HUES48 (cell line): ENCODE data around the gene PGF.

Source experiments
- H3K27ac ChIP-seq: one replicate; pipeline ENCODE4 v1.7.0; 2013; ENCODE audit warnings: low read depth, low read length, inconsistent platforms
- H3K27me3 ChIP-seq: 2 replicates; pipeline ENCODE4 v1.6.1; 2013; ENCODE audit warnings: mild to moderate bottlenecking, low read length; ENCODE audit not compliant: control insufficient read depth, insufficient read depth
- H3K36me3 ChIP-seq: 2 replicates; pipeline ENCODE4 v1.6.1; 2013; ENCODE audit warnings: low read length; ENCODE audit not compliant: control insufficient read depth, insufficient read depth
- H3K4me1 ChIP-seq: 2 replicates; pipeline ENCODE4 v1.6.1; 2013; ENCODE audit warnings: mild to moderate bottlenecking, low read length; ENCODE audit not compliant: control insufficient read depth, insufficient read depth
- H3K4me3 ChIP-seq: 2 replicates; pipeline ENCODE4 v1.5.1; 2013; ENCODE audit warnings: mild to moderate bottlenecking, low read depth, low read length
- H3K9ac ChIP-seq: 2 replicates; pipeline ENCODE4 v1.6.1; 2013; ENCODE audit warnings: mild to moderate bottlenecking, low read depth, low read length, moderate library complexity
- H3K9me3 ChIP-seq: 2 replicates; pipeline ENCODE4 v1.6.1; 2013; ENCODE audit warnings: low read length; ENCODE audit not compliant: control insufficient read depth, insufficient read depth

PGF gene

DNA sequence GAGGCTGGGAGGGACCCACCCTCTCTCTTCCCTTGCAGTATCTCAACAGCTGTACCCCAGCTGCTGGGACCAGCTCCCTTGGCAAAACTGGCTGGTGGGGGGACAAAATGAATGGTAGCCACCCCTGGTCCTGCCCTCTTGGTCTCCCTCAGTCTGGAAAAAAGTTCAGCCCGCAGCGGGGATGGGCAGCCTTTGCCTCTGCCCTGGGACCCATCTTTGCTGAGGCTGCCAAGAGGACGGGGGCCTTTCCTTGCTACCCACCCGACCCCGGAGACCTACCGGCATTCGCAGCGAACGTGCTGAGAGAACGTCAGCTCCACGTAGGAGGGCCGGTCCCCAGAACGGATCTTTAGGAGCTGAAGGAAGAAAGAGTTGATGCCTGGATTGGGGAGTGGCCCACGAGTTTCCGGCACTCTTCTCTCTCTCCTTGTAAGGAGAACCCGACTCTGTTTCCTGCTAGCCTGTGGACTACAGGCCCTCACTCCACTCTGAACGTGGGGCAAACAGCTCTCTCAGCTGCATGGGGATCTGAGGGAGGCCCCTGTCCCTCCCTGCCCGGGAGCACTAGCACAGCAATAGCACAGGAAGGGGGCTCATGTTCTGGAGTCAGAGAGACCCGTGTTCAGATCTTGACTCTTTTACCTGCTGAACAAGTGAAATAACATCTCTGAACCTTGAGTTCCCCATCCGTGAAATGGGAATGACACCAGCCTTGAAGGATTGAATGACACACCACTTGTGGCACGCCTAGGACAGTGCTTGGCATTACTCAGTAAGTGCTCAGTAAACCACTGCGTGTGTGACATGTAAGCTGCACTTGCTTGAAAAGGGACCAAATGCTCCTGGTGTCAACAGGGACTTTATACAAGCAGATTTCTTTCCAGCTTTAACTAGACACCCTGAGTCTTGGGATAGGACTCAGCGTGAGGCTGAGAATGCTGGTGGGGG is 6.9 kb downstream of the PGF start:
- Histone ChIP-seq H3K4me3 (no peak overlapping the region), H3K27me3 (no peaks in the 10 kb centered on the region), H3K9ac (no peak overlapping the region), H3K36me3 (no peaks in the 10 kb centered on the region), H3K9me3 (no peaks in the 10 kb centered on the region), H3K4me1 (no peaks in the 10 kb centered on the region), H3K27ac (no peak overlapping the region)

DNA sequence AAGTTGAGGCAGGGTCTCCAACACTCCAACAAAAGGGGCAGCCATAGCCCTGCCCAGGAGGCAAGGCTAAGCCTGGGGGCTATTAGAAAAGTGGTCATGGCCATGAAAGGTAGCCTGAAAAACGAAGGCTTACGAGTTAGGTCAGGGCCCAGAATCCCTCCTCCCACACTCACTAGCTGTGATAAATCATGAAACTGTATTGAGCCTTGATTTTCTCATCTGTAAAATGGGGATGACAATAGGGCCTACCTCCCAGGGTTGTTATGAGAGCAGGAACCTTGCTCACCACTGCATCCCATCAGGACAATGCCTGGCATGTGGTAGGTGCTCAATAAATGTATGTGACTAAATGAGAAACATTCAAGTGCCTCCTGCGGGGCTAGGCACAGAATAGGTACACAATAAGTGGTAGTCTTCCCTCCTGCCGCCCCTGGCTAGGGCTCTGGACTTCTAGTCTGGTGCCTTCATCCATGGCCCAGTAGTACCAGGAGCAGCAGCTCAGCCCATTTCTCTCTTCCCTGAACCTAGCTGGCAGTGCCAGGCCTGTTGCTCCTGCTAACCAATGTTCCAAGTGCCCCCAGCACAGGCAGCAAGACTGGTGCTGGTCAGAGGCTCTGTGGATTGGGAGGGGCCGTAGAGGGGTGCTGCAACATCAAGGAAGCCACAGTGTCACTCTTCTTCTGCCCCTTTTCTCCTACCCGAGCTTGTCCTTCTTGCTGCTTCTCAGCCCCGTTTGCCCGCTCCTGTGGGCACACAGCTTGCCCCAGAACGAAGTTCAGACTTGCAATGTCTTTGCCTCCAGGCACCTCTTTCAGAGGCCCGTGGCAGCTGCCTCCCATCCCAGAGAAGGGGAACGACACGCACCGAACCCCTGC is 7.8 kb downstream of the PGF start:
- H3K27ac ChIP-seq: no peak overlapping the region

DNA sequence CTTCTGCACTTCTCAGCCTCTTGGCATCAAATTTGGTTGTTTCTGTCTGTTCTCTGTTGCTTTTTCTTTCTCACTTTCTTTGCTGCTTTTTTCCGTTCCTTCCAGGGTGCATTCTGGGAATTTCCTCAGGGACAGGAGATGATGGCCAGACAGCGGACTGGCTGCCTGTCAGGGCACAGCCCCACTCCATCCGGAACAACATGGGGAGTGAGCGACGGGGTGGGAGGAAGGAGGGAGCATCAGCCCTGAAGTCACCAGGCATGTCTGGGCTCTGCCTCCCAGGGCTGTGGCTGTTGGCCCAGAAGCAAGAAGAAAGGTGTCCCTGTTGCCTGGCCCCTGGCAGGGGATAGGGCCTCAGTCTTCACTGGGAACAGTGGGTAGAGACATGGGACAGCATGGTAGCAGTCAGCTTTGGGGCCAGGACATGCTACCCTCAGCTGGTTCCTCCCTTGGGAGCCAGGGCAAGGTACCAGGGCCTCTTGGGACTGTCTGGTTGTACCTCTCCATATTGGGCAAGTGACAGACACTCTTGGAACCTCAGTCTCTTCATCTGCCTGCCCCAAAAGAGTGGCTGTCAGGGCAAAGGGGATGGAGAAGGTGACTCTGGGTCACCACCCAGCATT is 8.6 kb downstream of the PGF start:
- H3K4me3 ChIP-seq: no peak overlapping the region

More for the DNA sequence above, 7.8 kb downstream of the PGF start:
- Histone ChIP-seq H3K4me3 (no peak overlapping the region), H3K9ac (no peak overlapping the region), H3K36me3 (no peaks in the 10 kb centered on the region), H3K9me3 (no peaks in the 10 kb centered on the region), H3K27me3 (no peaks in the 10 kb centered on the region), H3K4me1 (no peaks in the 10 kb centered on the region)

DNA sequence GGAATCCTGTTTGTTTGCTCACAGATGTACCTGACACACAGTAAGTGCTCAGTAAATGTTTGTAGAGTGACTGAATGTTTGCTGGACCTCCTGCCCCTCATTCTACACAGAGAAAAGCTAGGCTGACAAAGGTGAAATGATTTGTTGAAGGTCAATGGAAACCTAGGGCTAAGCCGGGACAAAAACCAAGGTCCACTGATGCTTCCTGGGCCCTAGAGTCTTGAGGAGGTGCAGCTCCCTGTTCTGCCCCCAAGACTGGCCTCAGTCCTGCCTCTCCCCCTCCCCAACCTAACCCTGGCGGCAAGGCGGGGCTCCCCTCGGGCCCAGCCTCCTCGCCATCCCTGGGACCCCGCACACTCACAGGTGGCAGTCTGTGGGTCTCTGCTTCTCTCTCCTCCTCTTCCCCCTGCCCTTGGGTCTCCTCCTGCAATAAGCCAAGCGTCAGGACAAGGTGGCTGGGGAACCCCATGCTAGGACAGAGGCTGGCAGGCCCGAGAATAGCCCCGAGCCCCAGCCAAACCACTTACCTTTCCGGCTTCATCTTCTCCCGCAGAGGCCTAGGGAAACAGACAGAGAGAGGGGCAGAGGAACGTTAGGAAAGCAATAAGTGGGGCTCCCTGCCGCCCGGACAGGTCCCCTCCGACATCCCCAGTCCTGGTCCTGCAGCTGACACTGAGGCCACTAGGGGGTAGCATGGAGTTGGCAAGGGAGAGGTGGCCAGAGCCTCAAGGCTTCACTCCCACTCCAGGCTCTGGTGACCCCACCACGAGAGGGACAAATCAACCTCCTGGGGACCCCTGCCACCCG is 9.3 kb downstream of the PGF start:
- Histone ChIP-seq H3K9me3 (no peaks in the 10 kb centered on the region), H3K27me3 (no peaks in the 10 kb centered on the region), H3K27ac (no peak overlapping the region), H3K36me3 (no peaks in the 10 kb centered on the region), H3K9ac (no peak overlapping the region), H3K4me3 (no peak overlapping the region), H3K4me1 (no peaks in the 10 kb centered on the region)

More for the DNA sequence above, 8.6 kb downstream of the PGF start:
- Histone ChIP-seq H3K27me3 (no peaks in the 10 kb centered on the region), H3K27ac (no peak overlapping the region), H3K4me1 (no peaks in the 10 kb centered on the region), H3K36me3 (no peaks in the 10 kb centered on the region), H3K9ac (no peak overlapping the region), H3K9me3 (no peaks in the 10 kb centered on the region)

DNA sequence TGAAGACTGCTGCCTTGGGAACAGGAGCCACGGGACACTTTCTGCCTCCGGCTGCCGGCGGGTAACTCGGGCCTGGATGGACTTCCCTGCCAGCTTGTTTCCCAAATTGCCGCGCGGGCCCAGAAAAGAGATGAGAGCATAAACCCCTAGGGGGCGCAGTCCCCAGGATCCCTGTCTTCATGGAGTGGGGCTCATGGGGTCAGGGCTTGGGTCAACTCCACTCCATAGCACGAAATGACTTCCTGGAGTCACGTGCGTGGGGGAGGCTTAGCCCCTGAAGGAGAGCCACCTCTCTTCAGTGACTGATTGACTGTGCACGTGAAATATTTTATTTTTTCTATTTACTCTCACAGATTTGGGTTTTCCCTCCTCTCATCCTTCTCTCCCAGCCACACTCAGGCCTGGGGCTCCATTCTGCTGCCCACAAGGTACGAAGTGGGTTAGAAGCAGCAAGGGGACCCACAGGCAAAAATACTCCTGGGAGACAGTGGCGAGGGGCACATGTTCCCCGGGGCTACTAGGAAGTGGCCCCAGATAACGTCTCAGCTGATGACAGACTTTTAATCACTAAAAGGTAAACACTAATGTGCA is 10.0 kb downstream of the PGF start:
- no peaks in the 10 kb centered on the region for H3K4me1 ChIP-seq
- H3K27me3 ChIP-seq: no peaks in the 10 kb centered on the region
- no peak overlapping the region for H3K4me3 ChIP-seq
- H3K9me3 ChIP-seq: no peaks in the 10 kb centered on the region
- H3K36me3 ChIP-seq: no peaks in the 10 kb centered on the region
- H3K27ac ChIP-seq: peak overlapping the region; percentile 22
- no peak overlapping the region for H3K9ac ChIP-seq

DNA sequence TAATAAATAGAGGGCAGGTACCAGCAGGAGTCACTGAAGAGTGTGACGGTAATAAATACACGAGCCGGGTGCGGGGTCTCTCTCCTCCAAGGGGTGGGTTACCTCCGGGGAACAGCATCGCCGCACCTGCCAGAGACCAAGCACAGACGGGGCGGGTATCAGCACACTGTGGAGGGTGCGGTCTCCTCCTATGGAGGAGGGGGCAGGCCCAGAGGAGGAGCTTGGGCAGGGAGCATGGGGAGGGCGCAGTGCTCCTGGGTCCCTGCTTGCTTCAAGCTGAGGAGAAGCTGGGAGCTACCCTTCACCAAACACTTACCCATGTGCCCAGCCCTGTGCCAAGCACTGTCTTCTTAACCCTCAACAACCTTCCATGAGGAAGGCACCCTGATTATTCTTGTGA is 12.8 kb downstream of the PGF start:
- H3K4me3 ChIP-seq: no peak overlapping the region
- no peaks in the 10 kb centered on the region for H3K9me3 ChIP-seq
- no peak overlapping the region for H3K27ac ChIP-seq
- no peak overlapping the region for H3K9ac ChIP-seq
- no peaks in the 10 kb centered on the region for H3K36me3 ChIP-seq
- no peaks in the 10 kb centered on the region for H3K4me1 ChIP-seq
- H3K27me3 ChIP-seq: no peaks in the 10 kb centered on the region

DNA sequence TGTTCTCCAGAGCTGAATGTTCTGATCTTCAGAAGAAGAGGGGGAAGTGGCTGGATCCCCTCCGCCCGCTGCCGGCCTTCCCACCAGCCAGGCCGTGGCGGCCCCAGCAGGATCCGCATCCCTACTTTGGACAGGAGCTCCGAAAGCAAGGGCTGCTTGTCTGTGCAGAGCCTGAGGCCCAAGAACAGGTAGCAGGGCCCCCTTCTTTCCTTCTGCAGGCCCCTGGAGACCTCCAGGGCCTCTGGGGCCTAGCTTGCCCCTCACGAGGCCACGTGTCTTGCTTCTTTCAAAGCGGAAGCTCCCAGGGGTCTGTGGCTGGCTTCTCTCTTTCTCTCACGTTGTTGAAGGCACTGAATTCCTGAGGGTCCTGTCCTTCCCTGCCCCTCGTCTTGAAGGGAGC is 13.2 kb downstream of the PGF start:
- Histone ChIP-seq H3K9ac (no peak overlapping the region), H3K36me3 (no peaks in the 10 kb centered on the region), H3K4me3 (no peak overlapping the region), H3K27me3 (no peaks in the 10 kb centered on the region), H3K4me1 (no peaks in the 10 kb centered on the region), H3K9me3 (no peaks in the 10 kb centered on the region), H3K27ac (no peak overlapping the region)

DNA sequence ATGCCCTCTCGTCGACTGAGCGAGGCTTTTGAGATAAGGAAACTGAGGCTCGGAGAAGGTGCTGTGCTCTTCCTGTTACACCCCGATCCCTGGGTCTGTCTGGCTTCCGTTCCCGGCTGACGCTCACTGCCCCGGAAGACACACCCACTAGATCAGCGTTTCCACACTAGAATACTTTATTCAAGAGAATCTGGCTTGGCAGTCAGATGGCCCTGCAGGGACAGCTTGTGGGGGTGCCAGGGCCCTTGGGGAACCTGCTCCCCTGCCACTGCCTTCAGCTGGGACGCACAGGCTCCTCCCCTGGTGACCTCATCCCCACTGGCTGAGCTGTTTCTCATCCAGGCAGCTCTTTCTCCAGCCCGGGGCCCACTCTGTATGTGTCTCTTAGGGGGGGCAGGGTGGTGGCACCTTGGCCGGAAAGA is 13.7 kb downstream of the PGF start:
- Histone ChIP-seq H3K36me3 (no peaks in the 10 kb centered on the region), H3K27ac (no peak overlapping the region), H3K27me3 (no peaks in the 10 kb centered on the region), H3K9me3 (no peaks in the 10 kb centered on the region), H3K9ac (no peak overlapping the region), H3K4me3 (no peak overlapping the region), H3K4me1 (no peaks in the 10 kb centered on the region)

DNA sequence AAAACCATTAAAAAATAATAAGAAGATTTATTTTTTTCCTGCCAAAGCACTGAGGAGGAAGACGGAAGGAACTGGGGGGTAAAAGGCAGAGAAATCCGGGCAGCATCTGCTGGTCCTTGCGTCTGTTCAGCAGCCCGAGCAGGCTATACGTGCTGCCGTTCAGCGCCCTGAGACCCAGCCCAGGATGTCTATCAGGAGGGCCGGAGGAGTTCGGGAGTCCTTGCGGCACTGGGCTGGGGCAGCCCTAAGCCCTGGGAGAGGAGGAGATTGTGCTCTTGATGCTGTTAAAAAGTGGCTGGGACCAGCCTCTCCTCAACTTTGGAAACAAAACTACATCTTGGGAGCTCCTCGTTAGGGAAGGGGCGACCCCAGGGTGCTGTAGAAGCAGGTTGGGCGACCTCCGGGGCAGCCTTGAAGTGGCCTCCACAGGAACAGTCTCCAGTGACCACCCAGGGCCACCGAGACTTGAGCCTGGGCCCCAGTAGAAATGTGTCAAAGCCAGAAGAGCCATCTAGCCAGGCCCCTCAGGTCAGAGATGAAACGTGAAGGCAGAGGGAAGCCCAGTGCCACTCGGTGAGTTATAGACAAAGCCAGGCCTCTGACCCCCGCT is 14.3 kb downstream of the PGF start:
- H3K27ac ChIP-seq: no peak overlapping the region
- H3K36me3 ChIP-seq: no peaks in the 10 kb centered on the region
- no peak overlapping the region for H3K4me3 ChIP-seq
- no peaks in the 10 kb centered on the region for H3K27me3 ChIP-seq
- H3K9ac ChIP-seq: no peak overlapping the region
- H3K4me1 ChIP-seq: no peaks in the 10 kb centered on the region
- no peaks in the 10 kb centered on the region for H3K9me3 ChIP-seq
